ENCODE results near the gene VMAC. TPM values are rescaled to one million over a fixed set of nuclear protein-coding genes. Genes with fewer than 3 reads are reported as not detected.

VMAC gene
- total RNA-seq, 2 donors from 2014 or later: 4.0 to 4.7 TPM

- peaks cover 3% of the 10 kb centered on the region for H3K4me1 ChIP-seq
- no peak overlapping the region for H3K27ac ChIP-seq
- H3K4me3 ChIP-seq: no peak overlapping the region
- DNase-seq: no peak
- no peaks in the 10 kb centered on the region for H3K27me3 ChIP-seq
- H3K9ac ChIP-seq (ENCODE audit: low read depth in 2 of 2, low read length in 2 of 2): peak overlapping the region in 1 of 2 donors; percentile 26
- no peaks in the 10 kb centered on the region for H3K36me3 ChIP-seq
- intact Hi-C loops (cut with DNase I): no loop called here
- H3K9me3 ChIP-seq: no peaks in the 10 kb centered on the region
- TF ChIP-seq, protein P1, sequence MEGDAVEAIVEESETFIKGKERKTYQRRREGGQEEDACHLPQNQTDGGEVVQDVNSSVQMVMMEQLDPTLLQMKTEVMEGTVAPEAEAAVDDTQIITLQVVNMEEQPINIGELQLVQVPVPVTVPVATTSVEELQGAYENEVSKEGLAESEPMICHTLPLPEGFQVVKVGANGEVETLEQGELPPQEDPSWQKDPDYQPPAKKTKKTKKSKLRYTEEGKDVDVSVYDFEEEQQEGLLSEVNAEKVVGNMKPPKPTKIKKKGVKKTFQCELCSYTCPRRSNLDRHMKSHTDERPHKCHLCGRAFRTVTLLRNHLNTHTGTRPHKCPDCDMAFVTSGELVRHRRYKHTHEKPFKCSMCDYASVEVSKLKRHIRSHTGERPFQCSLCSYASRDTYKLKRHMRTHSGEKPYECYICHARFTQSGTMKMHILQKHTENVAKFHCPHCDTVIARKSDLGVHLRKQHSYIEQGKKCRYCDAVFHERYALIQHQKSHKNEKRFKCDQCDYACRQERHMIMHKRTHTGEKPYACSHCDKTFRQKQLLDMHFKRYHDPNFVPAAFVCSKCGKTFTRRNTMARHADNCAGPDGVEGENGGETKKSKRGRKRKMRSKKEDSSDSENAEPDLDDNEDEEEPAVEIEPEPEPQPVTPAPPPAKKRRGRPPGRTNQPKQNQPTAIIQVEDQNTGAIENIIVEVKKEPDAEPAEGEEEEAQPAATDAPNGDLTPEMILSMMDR (IDR thresholded peaks at IDR 0.05): no peak
These were observed 31.0 kb downstream of the VMAC start for GRCh38 chr19:5935473-5936291.

- H3K9me3 ChIP-seq: no peaks in the 10 kb centered on the region
- no peaks in the 10 kb centered on the region for H3K27me3 ChIP-seq
- H3K36me3 ChIP-seq: no peaks in the 10 kb centered on the region
- intact Hi-C loops (cut with DNase I): no loop called here
- peaks cover 3% of the 10 kb centered on the region for H3K4me1 ChIP-seq
- H3K27ac ChIP-seq: no peak overlapping the region
- no peak overlapping the region for H3K9ac ChIP-seq (ENCODE audit: low read depth in 2 of 2, low read length in 2 of 2)
- TF ChIP-seq, protein P1 (IDR thresholded peaks at IDR 0.05): no peak
- no peak for DNase-seq
- no peak overlapping the region for H3K4me3 ChIP-seq
These were observed 31.6 kb downstream of the VMAC start for GRCh38 chr19:5936292-5936592.

- no peaks in the 10 kb centered on the region for H3K36me3 ChIP-seq
- H3K27ac ChIP-seq: no peak overlapping the region
- no peak for DNase-seq
These were observed 32.9 kb downstream of the VMAC start for GRCh38 chr19:5937550-5937949.

DNA sequence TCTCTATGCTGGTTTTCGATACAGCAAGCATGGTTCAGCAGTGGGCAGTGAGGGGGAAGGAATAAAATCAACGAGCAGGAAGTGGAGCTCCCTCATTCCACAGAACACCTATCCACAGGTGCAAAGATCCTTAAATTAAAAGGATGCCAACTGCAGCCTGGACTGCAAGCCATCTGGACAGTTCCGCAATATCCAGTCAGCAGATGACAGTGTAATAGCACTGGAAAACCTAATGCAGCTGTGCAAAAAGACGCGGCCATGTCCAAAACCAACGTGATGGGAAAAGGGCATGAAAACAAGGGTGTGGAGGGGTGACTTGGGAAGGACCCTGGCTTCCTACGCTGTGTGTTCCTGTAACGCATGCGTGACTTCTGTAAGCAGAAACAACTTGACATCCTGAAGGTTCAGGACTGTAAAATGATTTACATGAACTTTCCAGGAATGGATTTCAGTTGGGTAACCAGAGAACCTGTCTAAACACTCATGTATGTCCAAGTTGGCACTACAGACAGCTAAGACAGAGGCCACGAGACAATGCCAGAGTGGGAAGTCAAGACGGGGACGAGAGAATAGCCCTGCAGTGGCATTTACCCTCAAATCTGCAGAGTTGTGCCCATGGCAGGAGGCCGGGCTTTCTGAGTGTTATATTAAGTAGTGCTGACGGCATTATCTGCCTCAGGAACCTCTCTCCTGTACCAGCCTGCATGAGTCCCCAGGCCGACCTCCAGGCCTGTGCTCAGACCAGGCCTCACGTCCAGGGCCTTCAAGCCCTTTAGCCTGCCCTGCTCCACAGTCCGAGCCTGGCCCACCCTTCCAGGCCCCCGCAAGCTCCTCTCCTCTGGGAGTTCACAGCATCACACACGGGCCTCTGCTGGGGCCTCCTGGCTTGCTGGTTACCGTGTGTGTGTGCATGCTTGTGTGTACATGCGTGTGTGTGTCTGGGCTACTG is 35.9 kb downstream of the VMAC start:
- intact Hi-C loops (cut with DNase I): no loop called here
- no peak for DNase-seq
- Histone ChIP-seq H3K4me1 (peaks cover 3% of the 10 kb centered on the region), H3K36me3 (no peaks in the 10 kb centered on the region), H3K27ac (no peak overlapping the region), H3K9ac (ENCODE audit: low read depth in 2 of 2, low read length in 2 of 2) (no peak overlapping the region), H3K4me3 (no peak overlapping the region), H3K27me3 (no peaks in the 10 kb centered on the region), H3K9me3 (no peaks in the 10 kb centered on the region)
- TF ChIP-seq, protein P1 (IDR thresholded peaks at IDR 0.05): no peak

More at GRCh38 chr19:5937550-5937949, 32.9 kb downstream of the VMAC start:
- TF ChIP-seq, protein P1 (IDR thresholded peaks at IDR 0.05): no peak
- intact Hi-C loops (cut with DNase I): no loop called here
- Histone ChIP-seq H3K9me3 (no peaks in the 10 kb centered on the region), H3K9ac (ENCODE audit: low read depth in 2 of 2, low read length in 2 of 2) (no peak overlapping the region), H3K27me3 (no peaks in the 10 kb centered on the region), H3K4me3 (no peak overlapping the region), H3K4me1 (peaks cover 3% of the 10 kb centered on the region)

- TF ChIP-seq, protein P1 (IDR thresholded peaks at IDR 0.05): no peak
- no peaks in the 10 kb centered on the region for H3K9me3 ChIP-seq
- intact Hi-C loops (cut with DNase I): no loop called here
- DNase-seq: no peak
- no peaks in the 10 kb centered on the region for H3K36me3 ChIP-seq
- H3K27ac ChIP-seq: no peak overlapping the region
- H3K27me3 ChIP-seq: no peaks in the 10 kb centered on the region
- H3K4me1 ChIP-seq: peaks cover 3% of the 10 kb centered on the region
- no peak overlapping the region for H3K9ac ChIP-seq (ENCODE audit: low read depth in 2 of 2, low read length in 2 of 2)
- no peak overlapping the region for H3K4me3 ChIP-seq
These were observed 37.0 kb downstream of the VMAC start for GRCh38 chr19:5941673-5942072.
